Glomerular visceral epithelial cell (primary cell): ENCODE measurements around the gene AFF1.

Experiments used
- DNase-seq: peaks from one replicate; pipeline ENCODE4 v3.0.0-alpha.2; 2016; ENCODE audit errors: extremely low spot score

AFF1 gene

GRCh38 chr4:86955888-86956451, 21.2 kb downstream of the AFF1 start:
- no peak for DNase-seq

- DNase-seq, result no peak
These were observed 22.4 kb downstream of the AFF1 start for GRCh38 chr4:86957215-86957614.

GRCh38 chr4:86959588-86960500, 25.0 kb downstream of the AFF1 start:
- no peak for DNase-seq

GRCh38 chr4:86960557-86960961, 25.7 kb downstream of the AFF1 start:
- no peak for DNase-seq

GRCh38 chr4:86961116-86961515, 26.3 kb downstream of the AFF1 start:
- no peak for DNase-seq

GRCh38 chr4:86961605-86962295, 26.9 kb downstream of the AFF1 start:
- peak; percentile 85 for DNase-seq

GRCh38 chr4:86963697-86964096, 28.9 kb downstream of the AFF1 start:
- DNase-seq, result peak; percentile 88

- DNase-seq, result no peak
These were observed 30.5 kb downstream of the AFF1 start for GRCh38 chr4:86965019-86965976.

- no peak for DNase-seq
These were observed 32.3 kb downstream of the AFF1 start for GRCh38 chr4:86967073-86967472.

- DNase-seq, result no peak
These were observed 33.0 kb downstream of the AFF1 start for GRCh38 chr4:86967798-86968197.

GRCh38 chr4:86968547-86968946, 33.7 kb downstream of the AFF1 start:
- no peak for DNase-seq

GRCh38 chr4:86970447-86971354, 35.9 kb downstream of the AFF1 start:
- no peak for DNase-seq

GRCh38 chr4:86971355-86971683, 36.5 kb downstream of the AFF1 start:
- no peak for DNase-seq

GRCh38 chr4:86972997-86973396, 38.2 kb downstream of the AFF1 start:
- DNase-seq, result no peak

GRCh38 chr4:86973668-86974067, 38.9 kb downstream of the AFF1 start:
- no peak for DNase-seq

- no peak for DNase-seq
These were observed 39.8 kb downstream of the AFF1 start for GRCh38 chr4:86974551-86974994.

- DNase-seq, result no peak
These were observed 41.1 kb downstream of the AFF1 start for GRCh38 chr4:86975927-86976326.

- no peak for DNase-seq
These were observed 42.1 kb downstream of the AFF1 start for GRCh38 chr4:86976801-86977485.

GRCh38 chr4:86977621-86978184, 42.9 kb downstream of the AFF1 start:
- peak; percentile 69 for DNase-seq

- no peak for DNase-seq
These were observed 43.9 kb downstream of the AFF1 start for GRCh38 chr4:86978709-86979108.
